ENCODE results near the gene RASSF7.

GRCh38 chr11:607971-608659 lies 47.3 kb downstream of the RASSF7 start:
- TF ChIP-seq, protein P1, sequence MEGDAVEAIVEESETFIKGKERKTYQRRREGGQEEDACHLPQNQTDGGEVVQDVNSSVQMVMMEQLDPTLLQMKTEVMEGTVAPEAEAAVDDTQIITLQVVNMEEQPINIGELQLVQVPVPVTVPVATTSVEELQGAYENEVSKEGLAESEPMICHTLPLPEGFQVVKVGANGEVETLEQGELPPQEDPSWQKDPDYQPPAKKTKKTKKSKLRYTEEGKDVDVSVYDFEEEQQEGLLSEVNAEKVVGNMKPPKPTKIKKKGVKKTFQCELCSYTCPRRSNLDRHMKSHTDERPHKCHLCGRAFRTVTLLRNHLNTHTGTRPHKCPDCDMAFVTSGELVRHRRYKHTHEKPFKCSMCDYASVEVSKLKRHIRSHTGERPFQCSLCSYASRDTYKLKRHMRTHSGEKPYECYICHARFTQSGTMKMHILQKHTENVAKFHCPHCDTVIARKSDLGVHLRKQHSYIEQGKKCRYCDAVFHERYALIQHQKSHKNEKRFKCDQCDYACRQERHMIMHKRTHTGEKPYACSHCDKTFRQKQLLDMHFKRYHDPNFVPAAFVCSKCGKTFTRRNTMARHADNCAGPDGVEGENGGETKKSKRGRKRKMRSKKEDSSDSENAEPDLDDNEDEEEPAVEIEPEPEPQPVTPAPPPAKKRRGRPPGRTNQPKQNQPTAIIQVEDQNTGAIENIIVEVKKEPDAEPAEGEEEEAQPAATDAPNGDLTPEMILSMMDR (conservative IDR thresholded peaks at IDR 0.05): no peak
- no peak for TF ChIP-seq EZH2 (IDR thresholded peaks at IDR 0.05; ENCODE audit: low read depth)
